C4-2B (cell line): Measurements from ENCODE around the gene PLA2G4B.

Source experiments
- ZFX ChIP-seq: fragments of 450-650 bp; IDR thresholded peaks from 2 replicates; pipeline ENCODE4 v1.6.1; 2017
- TF ChIP-seq, protein P1 (sequence below): fragments of 450-650 bp; conservative IDR thresholded peaks from 2 replicates; pipeline ENCODE4 v1.5.1; 2017; ENCODE audit warnings: mild to moderate bottlenecking

DNA sequence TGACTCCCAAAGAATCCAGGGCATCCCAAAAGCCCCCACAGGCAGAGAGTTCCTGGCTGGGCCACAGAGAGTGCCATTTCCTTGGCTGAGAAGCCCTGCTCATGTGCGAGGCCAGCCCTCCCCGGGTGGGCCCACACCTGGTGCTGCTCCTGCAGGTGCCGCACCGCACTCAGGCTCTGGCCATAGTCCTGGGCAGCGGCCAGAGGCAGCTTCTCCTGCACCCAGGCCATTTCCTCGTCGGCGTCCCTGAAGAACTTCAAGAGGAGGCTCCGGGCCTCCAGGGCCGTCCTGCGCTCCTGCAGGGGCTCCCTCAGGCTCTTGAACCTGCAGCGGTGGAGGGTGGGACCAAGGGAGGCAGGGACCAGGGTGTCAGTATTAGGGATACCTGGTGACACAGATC lies 18.1 kb downstream of the PLA2G4B start:
- TF ChIP-seq, protein P1, sequence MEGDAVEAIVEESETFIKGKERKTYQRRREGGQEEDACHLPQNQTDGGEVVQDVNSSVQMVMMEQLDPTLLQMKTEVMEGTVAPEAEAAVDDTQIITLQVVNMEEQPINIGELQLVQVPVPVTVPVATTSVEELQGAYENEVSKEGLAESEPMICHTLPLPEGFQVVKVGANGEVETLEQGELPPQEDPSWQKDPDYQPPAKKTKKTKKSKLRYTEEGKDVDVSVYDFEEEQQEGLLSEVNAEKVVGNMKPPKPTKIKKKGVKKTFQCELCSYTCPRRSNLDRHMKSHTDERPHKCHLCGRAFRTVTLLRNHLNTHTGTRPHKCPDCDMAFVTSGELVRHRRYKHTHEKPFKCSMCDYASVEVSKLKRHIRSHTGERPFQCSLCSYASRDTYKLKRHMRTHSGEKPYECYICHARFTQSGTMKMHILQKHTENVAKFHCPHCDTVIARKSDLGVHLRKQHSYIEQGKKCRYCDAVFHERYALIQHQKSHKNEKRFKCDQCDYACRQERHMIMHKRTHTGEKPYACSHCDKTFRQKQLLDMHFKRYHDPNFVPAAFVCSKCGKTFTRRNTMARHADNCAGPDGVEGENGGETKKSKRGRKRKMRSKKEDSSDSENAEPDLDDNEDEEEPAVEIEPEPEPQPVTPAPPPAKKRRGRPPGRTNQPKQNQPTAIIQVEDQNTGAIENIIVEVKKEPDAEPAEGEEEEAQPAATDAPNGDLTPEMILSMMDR, result no peak
- TF ChIP-seq ZFX, result no peak
